ENCODE data around the gene OSBPL9. TPM values are rescaled to one million over a fixed set of nuclear protein-coding genes. Genes with fewer than 3 reads are reported as not detected.
A peak's percentile ranks its signal among the peaks of the same experiment; 100 is the strongest.

The OSBPL9 gene
- total and polyA plus RNA-seq, 9 of the 15 experiments (the other 6 are each of a cell fraction or from before 2014, with no cell fraction given) = 43.9 to 217 (median 170) TPM

GRCh38 chr1:51788938-51789337 is 172.0 kb downstream of the OSBPL9 start:
- ATAC-seq = no peak

More at GRCh38 chr1:51788938-51789337, 172.0 kb downstream of the OSBPL9 start:
- Histone ChIP-seq H3K9me3 (replicated peaks; ENCODE audit: control insufficient read depth, insufficient read depth, low read depth, low read length) (no peaks in the 10 kb centered on the region), H3K4me1 (replicated peaks in 1 of 2; ENCODE audit: control insufficient read depth in 2 of 2, insufficient read depth in 2 of 2, low read length in 2 of 2) (no peaks in the 10 kb centered on the region), H3K9ac (ENCODE audit: insufficient read depth in 1 of 2, low read depth in 2 of 2, low read length in 2 of 2) (no peak overlapping the region), H3K27me3 (ENCODE audit: control insufficient read depth in 2 of 2, insufficient read depth in 2 of 2, low read length in 2 of 2) (no peaks in the 10 kb centered on the region), H3K4me3 (no peak overlapping the region), H4K20me1 (replicated peaks; ENCODE audit: control insufficient read depth, insufficient read depth, low read length) (no peaks in the 10 kb centered on the region), H3K9me1 (ENCODE audit: control insufficient read depth, insufficient read depth, low read length) (no peaks in the 10 kb centered on the region), H3K79me2 (ENCODE audit: control insufficient read depth, insufficient read depth, low read length) (no peaks in the 10 kb centered on the region), H2AFZ (ENCODE audit: low read depth, low read length) (no peak overlapping the region), H3K27ac (ENCODE audit: extremely low read depth, low read depth, low read length) (no peak overlapping the region), H3K4me2 (ENCODE audit: insufficient read depth, low read length) (no peak overlapping the region), H3K36me3 (ENCODE audit: control insufficient read depth, insufficient read depth, low read length) (peaks cover 100% of the 10 kb centered on the region)
- in situ Hi-C loops (cut with MboI) = no loop called here
- TF ChIP-seq RERE (CRISPR knock-in tag; IDR thresholded peaks at IDR 0.05; ENCODE audit: borderline replicate concordance) = no peak
- TF ChIP-seq POLR2A (conservative IDR thresholded peaks at IDR 0.05) = peak; percentile 20; the same call in 1 of the 2 replicates
- FAIRE-seq (no peak), DNase-seq (ENCODE audit: extremely low read depth in 1 of 4, low spot score in 3 of 4) (no peak)
- ChIA-PET CTCF (ENCODE audit: low intra/inter-chr PET ratio) (no interaction called here), POLR2A (interaction anchor here (1.5 to 2.3 kb wide), 3 partner anchors 7 to 86 kb away, joined by 4 to 10 read pairs (median 6); no protein-coding TSS in a partner anchor)
- intact Hi-C loops (cut with micrococcal nuclease) = no loop called here
- no TSS peak for BruUV-seq (replicated peaks)
- WGBS (ENCODE audit: insufficient coverage, low coverage, missing lambda C conversion rate) = 81% methylated on average over 2 of the region's 2 CpGs
